HepG2 (cell line): ENCODE measurements around the gene PXMP4. TPM values are rescaled to one million over a fixed set of nuclear protein-coding genes. Genes with fewer than 3 reads are reported as not detected.

ENCODE experiments used
- ATAC-seq: fragments of 200-7000 bp; cut with Tn5 transposase; 3 replicates; pipeline ENCODE4 v1.9.1; 2020; ENCODE audit warnings: mild to moderate bottlenecking, moderate library complexity
- BruUV-seq: library from RNA; stranded (reverse); fragments of 400-500 nt; replicated peaks from 2 replicates; lab custom pipeline; 2021; lab: Mats Ljungman, UMichigan
- CTCF ChIA-PET: fragments of 300-600 bp; formaldehyde crosslinking; extraction: SDS; loops from one replicate; lab custom pipeline; 2021; ENCODE audit warnings: low total read pairs, inconsistent platforms, low intra/inter-chr PET ratio; lab: Yijun Ruan, JAX
- POLR2A ChIA-PET: fragments of 350-600 bp; sonication (Branson Sonifier 250); formaldehyde crosslinking; loops from one replicate; lab custom pipeline; 2020; ENCODE audit warnings: antibody characterized with exemption, inconsistent platforms; lab: Yijun Ruan, JAX
- DNase-seq: peaks from one replicate; pipeline ENCODE4 v3.0.0-alpha.2; 2015; ENCODE audit warnings: low spot score
- FAIRE-seq: peaks from 3 replicates; lab custom pipeline; 2011; peaks lifted over from hg19 to GRCh38; lab: Jason Lieb, UNC
- H2AFZ ChIP-seq: one replicate; pipeline ENCODE4 v1.6.1; 2011; ENCODE audit warnings: low read length, inconsistent platforms
- H3K27ac ChIP-seq: fragments of 300-600 bp; 3 replicates; pipeline ENCODE4 v1.8.0; 2011; ENCODE audit warnings: mixed run types, mild to moderate bottlenecking, mixed read lengths, low read length, inconsistent platforms; ENCODE audit not compliant: insufficient read depth; ENCODE audit errors: extremely low read length
- H3K27me3 ChIP-seq, 2 experiments: fragments of 200-600 bp in 1 of 2; 2 replicates in 1 of 2; 3 replicates in 1 of 2; pipeline versions ENCODE4 v1.6.0 to v1.8.0; 2011; ENCODE audit warnings: low read length in 2 of 2, mild to moderate bottlenecking in 2 of 2, moderate library complexity in 2 of 2, inconsistent platforms in 1 of 2; ENCODE audit not compliant: insufficient read depth in 2 of 2, control insufficient read depth in 1 of 2
- H3K36me3 ChIP-seq, 2 experiments: fragments of 200-600 bp in 1 of 2; replicated peaks in 1 of 2; 2 replicates in 1 of 2; 3 replicates in 1 of 2; pipeline versions ENCODE4 v1.5.1 to v1.8.0; 2011; ENCODE audit warnings: low read length in 2 of 2, inconsistent platforms in 1 of 2; ENCODE audit not compliant: insufficient read depth in 2 of 2, control insufficient read depth in 1 of 2
- H3K4me1 ChIP-seq: 2 replicates; pipeline ENCODE4 v1.5.1; 2012; ENCODE audit warnings: low read length, inconsistent platforms; ENCODE audit not compliant: insufficient read depth
- H3K4me2 ChIP-seq: 2 replicates; pipeline ENCODE4 v1.6.0; 2011; ENCODE audit warnings: low read depth, low read length, inconsistent platforms
- H3K4me3 ChIP-seq, 3 experiments: fragments of 200-600 bp in 1 of 3; sonication (generic), shearing (Covaris generic) in 1 of 3; replicated peaks in 1 of 3; 2 replicates each; pipeline ENCODE4 v1.5.1; 2011 to 2016; ENCODE audit warnings: low read length in 3 of 3, inconsistent platforms in 2 of 3, low read depth in 2 of 3, mild to moderate bottlenecking in 2 of 3, control low read depth in 1 of 3, mixed read lengths in 1 of 3; ENCODE audit not compliant: insufficient read depth in 1 of 3
- H3K79me2 ChIP-seq: one replicate; pipeline ENCODE4 v1.6.1; 2011; ENCODE audit warnings: low read length, inconsistent platforms; ENCODE audit not compliant: insufficient read depth
- H3K9ac ChIP-seq: 2 replicates; pipeline ENCODE4 v1.6.0; 2011; ENCODE audit warnings: mild to moderate bottlenecking, low read depth, low read length, inconsistent platforms; ENCODE audit not compliant: insufficient read depth
- H3K9me3 ChIP-seq: 2 replicates; pipeline ENCODE4 v1.5.1; 2012; ENCODE audit warnings: mild to moderate bottlenecking, low read length
- H4K20me1 ChIP-seq: 2 replicates; pipeline ENCODE4 v1.6.0; 2011; ENCODE audit warnings: inconsistent platforms, mild to moderate bottlenecking, low read length, moderate library complexity; ENCODE audit not compliant: insufficient read depth
- GABPB1 ChIP-seq: IDR thresholded peaks from 2 replicates; pipeline ENCODE4 v1.6.1; 2016; ENCODE audit warnings: mild to moderate bottlenecking, missing genetic modification reagents, moderate library complexity, missing compliant biosample characterization
- KDM2A ChIP-seq: sonication (generic); formaldehyde crosslinking; IDR thresholded peaks from 2 replicates; pipeline ENCODE4 v1.4.0; 2020; ENCODE audit warnings: low read depth, missing genetic modification reagents, borderline replicate concordance
- RBFOX2 ChIP-seq: fragments of 200-400 bp; formaldehyde crosslinking; IDR thresholded peaks from 2 replicates; pipeline ENCODE4 v1.6.1; 2017; ENCODE audit warnings: low read depth, mild to moderate bottlenecking, low read length
- SIX4 ChIP-seq: sonication (generic); formaldehyde crosslinking; IDR thresholded peaks from 2 replicates; pipeline ENCODE4 v1.4.0; 2020; ENCODE audit warnings: missing genetic modification reagents
- SRSF4 ChIP-seq: fragments of 200-400 bp; formaldehyde crosslinking; IDR thresholded peaks from one replicate; pipeline ENCODE4 v1.6.1; 2018; ENCODE audit warnings: mild to moderate bottlenecking, low read depth, low read length, moderate library complexity; ENCODE audit not compliant: poor library complexity, severe bottlenecking
- ZNF337 ChIP-seq: sonication (generic); formaldehyde crosslinking; IDR thresholded peaks from 2 replicates; pipeline ENCODE4 v1.5.1; 2020; ENCODE audit warnings: missing genetic modification reagents, low read depth, mild to moderate bottlenecking, borderline replicate concordance
- ZZZ3 ChIP-seq: sonication (generic); formaldehyde crosslinking; IDR thresholded peaks from 2 replicates; pipeline ENCODE4 v1.4.0; 2020; ENCODE audit warnings: missing genetic modification reagents, mild to moderate bottlenecking, borderline replicate concordance
- WGBS: methylation state at CpG from one replicate; pipeline ENCODE4 v1.1.6; 2017; ENCODE audit warnings: low lambda C conversion rate; 5-methylcytosine and 5-hydroxymethylcytosine counted together
- in situ Hi-C: cut with HindIII; loops from 2 replicates; pipeline ENCODE4 v1.10.0; 2017; ENCODE audit warnings: low pct_unique_long_range_greater_than_20kb; ENCODE audit not compliant: extremely low pct_ligation_motif_present
- intact Hi-C: fragments of 100-400 bp; cut with micrococcal nuclease; formaldehyde crosslinking; loops from one replicate; pipeline ENCODE4 v1.10.0; 2022; ENCODE audit not compliant: unreplicated experiment
- polyA plus RNA-seq, 8 experiments: library from polyadenylated mRNA; depleted of rRNA in 3 of 8; stranded (reverse) in 7 of 8; unstranded in 1 of 8; fragments of >200 nt; fragmentation: Illumina TruSeq in 4 of 8; extraction: Trizol in 4 of 8; gene quantifications; 2 replicates each; pipeline versions ENCODE4 v1.2.1 to v1.2.3, GENCODE V29; 2011 to 2016; ENCODE audit warnings: low read depth in 4 of 8, missing spikeins in 1 of 8, mixed read lengths in 1 of 8; ENCODE audit not compliant: insufficient read depth in 1 of 8
- total RNA-seq, 5 experiments: library from RNA; depleted of rRNA; stranded (reverse); fragments of >200 nt; fragmentation: Illumina TruSeq; extraction: Trizol; gene quantifications; 2 replicates each; pipeline ENCODE4 v1.2.3, GENCODE V29; 2016; ENCODE audit warnings: low read depth in 1 of 5
- TF ChIP-seq, protein P1 (sequence below): sonication (generic); formaldehyde crosslinking; IDR thresholded peaks from 2 replicates; pipeline ENCODE4 v1.4.0; 2020; ENCODE audit warnings: mild to moderate bottlenecking, missing genetic modification reagents
- TF ChIP-seq, protein P2 (sequence below): IDR thresholded peaks from 2 replicates; pipeline ENCODE4 v1.6.1; 2016; ENCODE audit warnings: control low read depth
- TF ChIP-seq, protein P3 (sequence below): sonication (generic); formaldehyde crosslinking; IDR thresholded peaks from 2 replicates; pipeline ENCODE4 v1.4.0; 2020; ENCODE audit warnings: missing genetic modification reagents, borderline replicate concordance
- TF ChIP-seq, protein P4 (sequence below): sonication (generic); formaldehyde crosslinking; IDR thresholded peaks from 2 replicates; pipeline ENCODE4 v1.4.0; 2020; ENCODE audit warnings: missing genetic modification reagents, borderline replicate concordance

Gene PXMP4
- total and polyA plus RNA-seq, 2 of the 13 experiments (the other 11 are each of a cell fraction or from before 2014, with no cell fraction given): not detected

DNA sequence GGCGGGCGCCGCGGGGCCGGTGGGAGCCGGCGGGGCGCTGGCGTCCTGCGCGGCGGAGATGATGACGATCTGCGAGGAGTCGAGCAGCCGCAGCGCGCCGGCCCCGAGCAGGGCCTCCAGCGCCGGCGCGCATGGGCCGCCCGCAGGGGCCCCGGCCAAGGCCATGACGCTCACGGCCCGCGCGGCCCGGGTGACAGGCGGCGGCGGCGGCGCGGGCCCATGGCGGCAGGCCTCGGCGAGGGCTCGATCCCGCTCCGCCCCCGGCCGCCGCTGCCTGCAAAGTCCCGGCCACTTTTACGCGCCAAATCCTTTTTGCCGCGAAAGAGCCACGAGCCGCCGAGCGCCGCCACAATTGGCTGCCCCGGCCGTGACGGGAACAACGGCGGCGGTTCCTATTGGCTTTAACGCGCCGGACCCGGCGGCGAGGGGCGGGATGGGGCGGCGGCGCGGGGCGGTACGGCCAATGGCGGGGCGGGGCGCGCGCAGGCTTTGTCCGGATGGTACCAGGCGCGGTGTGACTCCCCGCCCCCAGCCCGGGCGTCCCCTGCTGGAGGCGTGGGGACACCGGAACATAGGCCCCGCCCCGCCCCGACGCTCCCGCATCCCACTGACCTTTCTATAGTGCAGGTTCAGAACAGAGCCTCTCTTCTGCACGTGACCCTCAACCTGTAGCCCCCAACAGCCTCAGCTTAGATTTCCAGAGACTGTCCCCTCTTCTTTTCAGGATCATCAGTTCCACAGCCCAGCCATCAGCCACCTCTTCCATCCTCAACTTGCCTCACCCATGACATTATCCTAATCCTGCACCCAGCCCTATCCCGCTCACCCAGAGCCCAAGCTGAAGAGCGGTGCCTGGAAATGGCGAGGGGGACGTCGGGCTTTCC lies 33.8 kb downstream of the PXMP4 start, which contains the start of gene E2F1:
Gene E2F1 (minus strand): TSS at position 286 of the 884 bp plus-strand sequence. CDS start 121 bp downstream, at position 165.
- no TSS peak for BruUV-seq
- H3K4me1 ChIP-seq: peaks cover 63% of the 10 kb centered on the region
- 6% methylated on average over 30 of the region's 101 CpGs for WGBS
- no peaks in the 10 kb centered on the region for H4K20me1 ChIP-seq
- in situ Hi-C loops: no loop called here
- no peaks in the 10 kb centered on the region for H3K9me3 ChIP-seq
- peak within 1 kb of the TSS; percentile 56 for H3K27ac ChIP-seq
- H3K36me3 ChIP-seq: no peaks in the 10 kb centered on the region
- H3K4me2 ChIP-seq: peak within 1 kb of the TSS; percentile 99
- peak within 1 kb of the TSS; percentile 87 for H2AFZ ChIP-seq
- peak within 1 kb of the TSS; percentile 58 to 82 (median 65) for H3K4me3 ChIP-seq
- ATAC-seq: peak; percentile 91
- FAIRE-seq: no peak
- CTCF ChIA-PET: interaction anchor here (0.6 kb wide), 1 partner anchor 33 kb away, joined by 3 read pairs; no protein-coding TSS in a partner anchor
- intact Hi-C loops: loop anchor here (2.0 to 5.0 kb wide), 3 partner anchors 16 to 126 kb away; partner anchors contain the start of gene CHMP4B
- peak; percentile 94 for DNase-seq
- no peaks in the 10 kb centered on the region for H3K27me3 ChIP-seq
- peaks cover 21% of the 10 kb centered on the region for H3K79me2 ChIP-seq
- peak within 1 kb of the TSS; percentile 69 for H3K9ac ChIP-seq
- POLR2A ChIA-PET: interaction anchor here (1.4 to 2.5 kb wide), 3 partner anchors 11 to 46 kb away, joined by 5 to 17 read pairs (median 14); partner anchors contain the start of genes NECAB3 and ZNF341
- TF ChIP-seq, protein P1, sequence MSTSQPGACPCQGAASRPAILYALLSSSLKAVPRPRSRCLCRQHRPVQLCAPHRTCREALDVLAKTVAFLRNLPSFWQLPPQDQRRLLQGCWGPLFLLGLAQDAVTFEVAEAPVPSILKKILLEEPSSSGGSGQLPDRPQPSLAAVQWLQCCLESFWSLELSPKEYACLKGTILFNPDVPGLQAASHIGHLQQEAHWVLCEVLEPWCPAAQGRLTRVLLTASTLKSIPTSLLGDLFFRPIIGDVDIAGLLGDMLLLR (CRISPR knock-in tag): peak; percentile 97
- TF ChIP-seq, protein P2, sequence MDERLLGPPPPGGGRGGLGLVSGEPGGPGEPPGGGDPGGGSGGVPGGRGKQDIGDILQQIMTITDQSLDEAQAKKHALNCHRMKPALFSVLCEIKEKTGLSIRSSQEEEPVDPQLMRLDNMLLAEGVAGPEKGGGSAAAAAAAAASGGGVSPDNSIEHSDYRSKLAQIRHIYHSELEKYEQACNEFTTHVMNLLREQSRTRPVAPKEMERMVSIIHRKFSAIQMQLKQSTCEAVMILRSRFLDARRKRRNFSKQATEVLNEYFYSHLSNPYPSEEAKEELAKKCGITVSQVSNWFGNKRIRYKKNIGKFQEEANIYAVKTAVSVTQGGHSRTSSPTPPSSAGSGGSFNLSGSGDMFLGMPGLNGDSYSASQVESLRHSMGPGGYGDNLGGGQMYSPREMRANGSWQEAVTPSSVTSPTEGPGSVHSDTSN: no peak
- TF ChIP-seq GABPB1 (peak; percentile 76), ZNF337 (CRISPR knock-in tag) (no peak), ZZZ3 (CRISPR knock-in tag) (0 out of 2 replicates have a peak, but pooled peaks have one; percentile 39), SRSF4 (no peak), SIX4 (0 out of 2 replicates have a peak, but pooled peaks have one; percentile 25), KDM2A (CRISPR knock-in tag) (peak; percentile 80; the same call in 1 of the 2 replicates), RBFOX2 (peak; percentile 71)
- TF ChIP-seq, protein P3, sequence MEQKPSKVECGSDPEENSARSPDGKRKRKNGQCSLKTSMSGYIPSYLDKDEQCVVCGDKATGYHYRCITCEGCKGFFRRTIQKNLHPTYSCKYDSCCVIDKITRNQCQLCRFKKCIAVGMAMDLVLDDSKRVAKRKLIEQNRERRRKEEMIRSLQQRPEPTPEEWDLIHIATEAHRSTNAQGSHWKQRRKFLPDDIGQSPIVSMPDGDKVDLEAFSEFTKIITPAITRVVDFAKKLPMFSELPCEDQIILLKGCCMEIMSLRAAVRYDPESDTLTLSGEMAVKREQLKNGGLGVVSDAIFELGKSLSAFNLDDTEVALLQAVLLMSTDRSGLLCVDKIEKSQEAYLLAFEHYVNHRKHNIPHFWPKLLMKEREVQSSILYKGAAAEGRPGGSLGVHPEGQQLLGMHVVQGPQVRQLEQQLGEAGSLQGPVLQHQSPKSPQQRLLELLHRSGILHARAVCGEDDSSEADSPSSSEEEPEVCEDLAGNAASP (CRISPR knock-in tag): no peak; the same call in 1 of the 2 replicates
- TF ChIP-seq, protein P4, sequence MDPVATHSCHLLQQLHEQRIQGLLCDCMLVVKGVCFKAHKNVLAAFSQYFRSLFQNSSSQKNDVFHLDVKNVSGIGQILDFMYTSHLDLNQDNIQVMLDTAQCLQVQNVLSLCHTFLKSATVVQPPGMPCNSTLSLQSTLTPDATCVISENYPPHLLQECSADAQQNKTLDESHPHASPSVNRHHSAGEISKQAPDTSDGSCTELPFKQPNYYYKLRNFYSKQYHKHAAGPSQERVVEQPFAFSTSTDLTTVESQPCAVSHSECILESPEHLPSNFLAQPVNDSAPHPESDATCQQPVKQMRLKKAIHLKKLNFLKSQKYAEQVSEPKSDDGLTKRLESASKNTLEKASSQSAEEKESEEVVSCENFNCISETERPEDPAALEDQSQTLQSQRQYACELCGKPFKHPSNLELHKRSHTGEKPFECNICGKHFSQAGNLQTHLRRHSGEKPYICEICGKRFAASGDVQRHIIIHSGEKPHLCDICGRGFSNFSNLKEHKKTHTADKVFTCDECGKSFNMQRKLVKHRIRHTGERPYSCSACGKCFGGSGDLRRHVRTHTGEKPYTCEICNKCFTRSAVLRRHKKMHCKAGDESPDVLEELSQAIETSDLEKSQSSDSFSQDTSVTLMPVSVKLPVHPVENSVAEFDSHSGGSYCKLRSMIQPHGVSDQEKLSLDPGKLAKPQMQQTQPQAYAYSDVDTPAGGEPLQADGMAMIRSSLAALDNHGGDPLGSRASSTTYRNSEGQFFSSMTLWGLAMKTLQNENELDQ (CRISPR knock-in tag): peak; percentile 71; the same call in 1 of the 2 replicates
